Activated T-cell treated with anti-CD3 and anti-CD28 coated beads for 1 hour (primary cell): ENCODE data around the gene PCSK6.
"Not testable (repeated sequence)": the region's sequence is repeated elsewhere in the genome, so short reads cannot be mapped to it uniquely, and the experiment has no call there.

Experiments used
- DNase-seq: peaks from one replicate; pipeline ENCODE4 v3.0.0-alpha.2; 2020; ENCODE audit warnings: low read depth

The PCSK6 gene

DNA sequence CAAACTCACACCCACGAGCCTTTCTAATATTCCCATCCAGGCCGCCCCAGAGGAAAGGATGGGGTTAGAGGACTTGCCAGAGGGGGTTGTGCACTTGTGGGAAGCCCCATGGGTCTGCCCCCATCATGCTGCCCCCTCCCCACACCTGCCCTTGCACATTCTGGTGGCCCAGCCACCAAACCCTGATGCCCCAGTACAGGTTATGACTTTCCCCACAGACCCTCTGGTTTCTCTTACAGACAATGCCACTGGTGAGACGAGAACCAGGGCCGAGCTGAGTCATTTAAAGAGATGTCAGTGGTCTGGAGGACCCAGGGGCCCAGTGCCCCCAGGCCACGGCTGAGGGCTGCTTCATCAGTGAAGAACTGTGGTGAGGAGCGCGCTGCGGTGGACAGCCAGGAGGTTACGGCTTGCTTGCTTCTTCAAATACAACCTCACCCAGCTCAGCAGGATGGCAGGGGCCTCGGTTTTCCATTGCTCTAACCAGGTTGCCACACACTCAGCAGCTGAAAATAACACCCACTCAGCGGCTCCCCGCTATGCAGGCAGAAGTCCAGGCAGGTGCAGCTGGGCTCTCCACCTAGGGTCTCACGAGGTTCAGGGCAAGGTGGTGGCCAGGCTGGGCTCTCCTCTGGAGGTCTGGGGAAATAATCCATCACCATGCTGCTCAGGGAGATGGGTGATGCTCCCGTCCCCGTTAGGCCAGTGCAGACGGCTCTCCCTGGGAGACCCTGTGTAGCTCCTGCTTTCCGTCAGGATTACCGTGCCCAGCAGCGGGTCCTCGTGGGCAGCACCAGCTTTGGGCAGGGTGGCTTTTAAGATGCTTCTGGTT, 180.7 kb downstream of the PCSK6 start:
- no peak for DNase-seq

DNA sequence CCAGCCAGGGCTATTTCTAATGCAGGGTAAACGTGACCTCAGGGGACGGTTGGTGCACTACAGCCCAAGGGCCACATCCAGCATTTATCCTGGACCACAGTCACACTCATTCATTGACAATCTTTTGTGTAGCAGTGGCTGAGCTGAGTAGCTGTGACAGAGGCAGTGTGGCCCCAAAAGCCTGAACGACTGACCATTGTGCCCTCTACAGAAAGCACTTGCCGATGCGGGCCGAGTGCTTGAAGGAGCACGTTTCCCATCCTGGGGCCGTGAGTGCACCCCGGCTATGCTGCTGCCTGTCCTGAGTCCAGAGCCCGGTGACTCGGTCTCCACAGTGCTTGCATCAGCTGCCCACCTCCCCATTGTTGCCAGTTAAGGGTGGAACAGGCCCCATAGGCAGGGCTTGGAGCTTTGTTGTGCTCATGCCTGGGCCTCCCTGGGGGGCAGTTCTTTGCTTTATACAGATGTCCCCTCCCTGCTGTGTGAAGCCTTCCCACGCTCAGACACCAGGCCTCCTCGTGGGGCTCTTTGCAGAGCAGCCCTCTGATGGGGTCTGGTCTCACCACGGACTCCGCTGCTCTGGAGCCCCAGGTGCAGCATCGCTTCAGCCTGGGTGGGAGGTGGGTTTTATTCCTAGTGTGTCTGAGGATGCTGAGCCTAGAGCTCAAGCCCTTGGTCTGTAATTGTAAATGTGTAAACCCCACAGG, 181.5 kb downstream of the PCSK6 start:
- DNase-seq = no peak

DNA sequence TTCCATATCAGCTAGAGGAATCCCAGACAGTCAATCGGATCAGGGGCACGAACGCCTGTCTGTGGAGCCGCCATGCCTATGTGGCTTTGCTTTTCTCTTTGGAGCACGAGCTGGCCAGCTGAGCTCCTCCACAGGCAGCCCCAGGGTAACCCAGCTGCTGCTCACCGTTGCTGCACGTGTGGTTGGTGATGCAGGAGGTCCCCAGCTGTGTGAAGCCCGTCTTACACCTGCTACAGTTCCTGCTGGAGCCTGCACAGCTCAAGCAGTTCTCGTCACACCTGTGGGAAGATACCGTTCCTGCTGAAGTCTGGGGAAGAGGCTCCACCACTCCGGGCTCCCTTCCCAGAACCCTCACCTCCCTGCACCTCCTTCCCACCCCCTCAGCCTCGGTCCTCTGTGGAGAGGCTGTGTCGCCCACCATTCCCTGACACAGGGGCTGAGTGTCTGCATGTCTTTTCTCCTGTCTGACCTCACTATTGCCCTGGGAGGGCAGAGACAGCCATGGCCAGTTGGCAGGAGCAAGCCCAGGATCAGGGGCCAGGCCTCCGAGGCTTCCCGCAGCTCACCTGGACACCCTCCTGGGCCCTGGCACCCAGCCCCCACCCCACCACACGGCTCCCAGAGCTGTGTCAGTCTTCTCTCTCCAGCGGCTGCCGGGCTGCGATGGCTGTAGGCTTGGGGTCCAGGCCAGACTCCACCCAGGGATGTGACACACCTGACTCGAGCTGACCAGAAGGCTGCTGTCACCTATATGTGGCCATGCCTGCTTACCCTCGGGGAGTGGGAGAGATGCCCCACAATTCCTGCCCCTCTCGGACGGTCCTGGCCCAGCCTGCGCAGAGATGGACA, 182.2 kb downstream of the PCSK6 start:
- no peak for DNase-seq

DNA sequence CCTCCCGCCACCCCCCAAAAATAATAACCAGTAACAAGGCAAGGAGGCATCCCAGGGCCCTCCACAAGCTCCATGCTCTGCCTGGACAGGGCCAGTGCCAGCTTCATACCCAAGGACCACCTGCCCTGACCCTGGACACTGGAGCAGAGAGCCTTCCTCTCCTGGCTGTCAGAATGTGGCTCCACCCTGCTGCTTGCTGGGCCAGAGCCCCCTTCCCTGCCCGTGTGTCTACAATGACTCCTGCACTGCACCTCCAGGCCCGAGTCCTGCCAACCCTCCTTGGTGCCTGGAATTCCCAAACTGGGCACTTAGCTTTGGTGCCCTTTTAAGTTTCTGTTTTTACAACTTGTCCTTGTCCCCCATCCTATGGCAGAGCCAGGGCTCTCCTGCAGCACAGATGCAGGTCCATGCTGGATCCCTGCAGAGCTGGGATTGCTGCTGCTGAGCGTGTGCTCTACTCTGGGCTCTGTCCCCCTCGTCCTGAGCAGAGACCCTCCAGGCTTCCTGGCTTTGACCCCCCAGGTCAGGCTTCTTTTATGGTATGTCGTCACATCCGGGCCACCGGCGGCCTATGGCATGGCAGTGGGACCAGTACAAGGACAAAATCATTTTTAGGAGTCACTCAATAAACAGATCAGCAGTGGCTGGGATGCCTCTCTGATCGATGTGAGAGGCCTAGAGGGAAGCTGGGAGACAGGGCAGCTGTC, 183.0 kb downstream of the PCSK6 start:
- no peak for DNase-seq

DNA sequence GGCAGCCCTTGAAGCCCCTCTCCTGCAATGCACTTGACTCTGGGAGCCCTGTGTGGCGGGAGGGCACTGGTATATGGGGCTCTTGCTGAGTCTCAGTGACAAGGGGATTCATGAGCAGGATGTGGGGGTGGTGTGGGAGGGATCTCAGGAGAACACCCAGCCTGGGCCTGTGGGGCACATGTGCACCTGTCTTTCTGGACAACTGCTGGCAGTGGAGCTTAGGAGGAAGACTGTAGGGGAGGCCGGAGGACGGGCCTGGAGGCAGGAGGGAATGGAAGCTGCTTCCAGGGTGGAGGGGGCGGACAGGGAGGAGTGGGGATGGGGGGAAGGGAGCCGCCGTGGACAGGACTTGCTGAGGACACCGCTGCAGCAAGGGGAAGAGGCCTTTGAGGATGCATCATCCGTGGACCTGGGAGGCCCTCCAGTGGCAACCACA, 183.7 kb downstream of the PCSK6 start:
- DNase-seq = no peak

DNA sequence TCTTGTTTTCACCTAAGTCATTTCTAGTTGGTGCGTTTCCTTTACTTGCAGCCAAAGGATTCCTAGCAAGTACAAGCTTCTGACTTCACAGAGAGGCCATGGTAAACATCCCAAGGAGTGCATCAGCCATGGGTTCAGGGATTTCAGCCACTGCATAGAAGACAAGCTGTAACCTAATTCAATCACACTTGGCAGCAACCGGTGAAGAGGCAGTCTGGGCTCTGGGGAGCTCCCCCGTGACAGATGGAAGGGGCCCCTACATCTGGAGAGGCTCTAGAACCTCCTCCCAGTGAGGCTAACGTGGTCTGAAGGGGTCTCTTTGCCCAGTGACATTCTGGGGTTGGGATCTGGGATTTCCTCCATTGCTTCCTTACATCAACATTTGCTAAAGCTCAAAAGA, 186.1 kb downstream of the PCSK6 start:
- no peak for DNase-seq

DNA sequence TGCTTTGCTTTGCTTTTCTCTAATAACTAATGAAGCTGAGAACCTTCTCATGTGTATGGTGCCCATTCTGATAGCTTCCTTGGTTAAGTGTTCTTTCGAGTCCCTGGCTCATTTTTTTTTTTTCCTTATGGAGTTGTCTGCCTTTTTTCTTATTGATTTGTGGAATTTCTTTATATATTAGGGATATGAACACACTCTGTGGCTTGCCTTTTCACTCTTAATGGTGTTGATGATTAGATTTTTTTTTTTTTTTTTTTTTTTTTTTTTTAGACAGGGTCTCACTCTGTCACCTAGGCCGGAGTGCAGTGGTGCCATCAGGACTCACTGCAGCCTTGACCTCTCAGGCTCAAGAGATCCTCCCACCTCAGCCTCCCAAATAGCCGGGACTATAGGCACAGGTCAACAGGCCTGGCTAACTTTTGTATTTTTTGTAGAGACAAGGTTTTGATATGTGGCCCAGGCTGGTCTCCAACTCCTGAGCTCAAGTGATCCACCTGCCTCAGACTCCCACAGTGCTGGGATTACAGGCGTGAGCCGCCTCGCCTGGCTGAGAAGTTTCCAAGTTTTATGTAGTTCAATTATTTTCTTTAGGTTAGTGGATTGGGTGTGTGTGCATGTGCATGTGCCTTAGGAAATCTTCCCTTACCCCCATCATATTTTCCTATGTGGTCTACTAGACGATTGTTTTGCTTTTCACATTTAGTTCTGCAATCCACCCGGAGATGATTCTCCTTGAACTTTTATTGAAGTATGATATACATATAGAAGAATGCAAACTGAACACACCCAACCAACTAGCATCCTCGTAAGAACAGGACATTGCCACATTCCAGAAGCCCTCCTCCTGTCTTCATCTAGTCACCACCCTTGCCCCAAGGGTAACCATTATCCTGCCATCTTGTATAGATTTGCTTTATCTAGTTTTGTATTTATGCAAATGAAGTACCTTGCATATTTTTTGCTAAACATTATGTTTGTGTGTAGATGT, 192.8 kb downstream of the PCSK6 start:
- DNase-seq = no peak

DNA sequence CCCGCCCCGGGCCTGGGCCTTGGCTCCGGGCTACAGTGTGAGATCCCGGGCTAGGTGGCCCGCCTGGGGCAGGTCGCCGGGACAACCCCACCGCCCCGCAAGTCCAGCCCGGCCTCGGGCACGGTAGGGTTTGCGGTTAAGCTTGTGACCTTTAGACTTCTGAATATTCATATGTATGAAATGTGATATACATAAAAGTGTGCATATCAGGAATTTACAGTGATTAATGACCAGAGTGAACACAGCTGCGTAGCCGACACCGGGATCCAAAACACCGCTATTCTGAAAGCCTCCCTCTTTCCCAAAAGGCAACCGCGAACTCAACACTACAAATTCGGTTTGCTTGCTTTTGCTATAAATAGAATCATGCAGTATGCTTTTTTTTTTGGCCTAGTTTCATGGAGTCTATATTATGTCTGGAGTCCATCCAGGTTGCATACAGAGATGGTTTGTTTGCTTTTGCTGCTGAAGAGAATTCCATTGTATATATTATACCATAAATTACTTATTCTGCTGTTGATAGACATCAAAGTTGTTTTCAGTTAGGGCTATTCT, 193.8 kb downstream of the PCSK6 start:
- no peak for DNase-seq

DNA sequence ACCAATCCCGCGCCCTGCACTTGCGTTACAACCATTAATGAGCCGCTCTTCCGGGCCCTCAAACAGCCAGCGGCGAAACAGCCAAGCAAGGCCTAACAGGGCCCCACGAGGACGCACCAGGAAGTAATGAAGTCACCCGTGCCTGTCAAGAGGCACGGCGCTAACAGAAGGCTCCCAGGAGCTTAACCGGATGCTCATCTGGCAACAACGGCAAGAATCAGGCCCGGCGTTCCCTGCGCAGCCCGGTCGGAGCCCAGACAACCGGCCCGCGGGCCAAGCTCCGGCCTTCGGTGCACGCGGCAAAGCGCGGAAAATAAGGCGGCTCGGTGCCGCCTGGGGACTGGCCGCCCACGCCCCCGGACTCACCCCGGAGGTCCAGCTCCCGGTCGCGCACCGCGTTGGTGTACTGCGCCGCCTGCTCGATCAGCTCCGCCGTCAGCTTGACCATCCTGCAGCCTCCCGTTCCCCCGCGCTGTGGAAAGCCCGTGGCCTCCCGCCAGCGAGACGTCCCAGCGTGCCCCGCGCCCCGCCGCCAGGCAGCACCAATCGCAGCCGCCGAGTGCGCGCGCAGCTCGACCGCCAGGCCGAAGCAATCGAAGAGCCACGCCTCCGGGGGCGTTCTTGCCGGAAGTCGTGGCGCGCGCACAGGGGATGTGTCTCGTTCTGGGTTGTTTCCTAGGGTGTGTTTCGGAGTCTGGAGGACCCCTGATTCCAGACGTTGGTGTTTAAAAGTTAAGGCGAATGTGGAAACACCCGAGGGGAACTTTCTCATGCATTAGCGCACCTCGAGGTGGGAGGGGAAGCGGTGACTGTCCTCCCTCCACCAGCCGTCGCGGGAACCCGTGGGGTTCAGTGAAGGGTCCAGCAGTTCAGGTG, 194.5 kb downstream of the PCSK6 start, which contains the start of gene SNRPA1:
Gene SNRPA1 (minus strand): TSS at position 518 of the 876 bp plus-strand sequence. CDS start 70 bp downstream, at position 448.
- DNase-seq = peak; percentile 98

DNA sequence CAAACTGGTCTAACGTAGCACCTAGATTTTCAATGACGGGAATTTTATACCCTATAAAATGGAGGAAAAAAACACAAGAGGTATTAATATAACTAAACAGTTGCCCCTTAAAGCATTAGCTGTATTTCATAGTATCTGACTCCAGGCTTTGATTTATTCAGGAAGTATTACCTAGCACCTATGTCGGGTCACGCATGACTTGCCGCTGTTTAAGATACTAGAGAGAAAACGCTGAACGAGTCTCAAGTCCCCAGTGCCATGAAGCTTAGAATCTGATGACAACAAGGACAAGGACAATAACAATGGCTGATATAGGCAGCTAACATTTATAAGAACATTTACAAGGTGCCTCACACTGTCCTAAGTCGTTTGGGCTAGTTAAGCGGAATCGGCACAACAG, 196.4 kb downstream of the PCSK6 start:
- DNase-seq = no peak

DNA sequence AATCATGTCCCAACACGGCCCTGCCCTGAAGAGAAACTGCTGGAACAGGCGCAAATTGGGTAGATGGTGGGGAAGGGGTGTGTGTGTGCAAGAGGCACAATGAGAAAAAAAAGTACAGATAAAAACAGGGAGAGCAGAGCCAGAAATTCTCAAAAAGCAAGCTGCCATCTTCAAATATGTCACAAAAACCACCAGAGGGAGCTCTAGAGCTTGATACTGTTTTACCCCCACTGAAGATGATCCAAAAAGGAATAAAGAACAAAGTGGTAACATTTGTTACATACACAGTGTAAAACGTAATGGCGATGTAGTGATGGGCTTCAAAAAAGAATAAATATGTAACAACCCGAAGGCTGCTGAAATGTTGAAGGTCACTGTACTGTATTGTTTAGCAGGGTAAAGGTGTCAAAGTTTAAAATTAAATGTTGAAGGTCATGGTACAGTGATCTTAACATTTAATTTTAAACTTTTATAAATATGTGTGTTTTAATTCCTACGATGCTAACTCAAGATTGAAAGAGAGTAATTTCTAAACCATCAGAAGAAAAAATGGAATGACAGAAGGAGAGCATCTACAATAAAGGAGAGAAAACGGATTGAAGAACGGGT, 200.5 kb downstream of the PCSK6 start:
- no peak for DNase-seq

DNA sequence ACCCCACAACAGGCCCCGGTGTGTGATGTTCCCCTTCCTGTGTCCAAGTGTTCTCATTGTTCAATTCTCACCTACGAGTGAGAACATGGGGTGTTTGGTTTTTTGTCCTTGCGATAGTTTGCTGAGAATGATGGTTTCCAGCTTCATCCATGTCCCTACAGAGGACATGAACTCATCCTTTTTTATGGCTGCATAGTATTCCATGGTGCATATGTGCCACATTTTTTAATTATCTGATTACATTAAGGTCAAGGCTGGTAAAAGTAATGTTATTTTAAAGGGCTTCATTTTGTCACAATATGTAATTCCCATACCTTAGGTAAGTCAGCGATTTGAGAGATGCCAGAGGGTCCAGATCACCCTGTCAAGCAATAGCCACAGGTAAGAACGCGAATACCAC, 202.2 kb downstream of the PCSK6 start:
- DNase-seq = not testable (repeated sequence)

DNA sequence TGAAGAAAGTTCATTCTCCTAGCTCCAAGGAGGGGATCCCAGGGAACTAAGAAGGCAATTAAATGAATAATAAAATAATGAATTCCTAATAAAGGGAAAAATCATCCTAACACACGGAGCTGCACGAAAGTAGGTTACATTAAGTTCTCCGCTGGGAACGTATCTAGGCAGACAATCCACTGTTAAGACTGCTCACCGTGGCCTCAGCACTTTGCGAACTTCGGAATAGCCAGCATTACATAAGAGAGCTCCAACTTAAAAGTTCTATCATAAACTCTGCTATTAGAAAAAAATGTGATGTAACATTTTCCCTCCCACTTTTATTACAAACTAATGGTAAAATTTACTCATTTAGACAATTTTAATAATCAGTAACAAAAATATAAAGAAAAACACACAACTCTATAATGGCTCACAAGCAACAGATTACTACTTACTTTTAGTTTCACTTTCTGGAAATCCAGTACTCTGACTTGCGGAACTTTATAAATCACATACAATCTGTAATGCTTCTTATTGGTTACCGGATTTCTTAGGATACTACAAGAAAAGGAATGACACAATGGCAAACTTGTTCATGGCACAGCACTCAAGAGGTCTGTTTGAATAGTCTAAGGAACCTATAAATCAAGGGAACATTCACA, 202.9 kb downstream of the PCSK6 start:
- DNase-seq = no peak

DNA sequence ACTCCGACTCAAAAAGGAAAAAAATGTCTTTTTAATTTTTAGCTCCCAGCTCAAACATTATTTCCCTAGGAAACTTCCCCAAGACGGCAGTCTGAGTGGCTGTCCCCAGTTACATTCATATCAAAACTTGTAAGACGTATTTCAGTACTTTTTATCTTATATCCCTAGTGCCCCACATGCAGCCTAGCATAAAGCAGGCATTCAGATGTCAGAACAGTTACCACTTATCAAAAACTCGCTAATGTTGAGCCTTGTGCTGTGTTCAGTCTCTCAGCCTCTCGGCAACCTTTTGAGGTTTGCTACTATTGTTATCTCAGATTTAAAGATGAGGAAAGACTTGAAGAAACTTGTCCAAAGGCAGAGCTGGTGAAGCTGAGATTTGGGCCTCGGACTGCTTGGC, 205.6 kb downstream of the PCSK6 start:
- DNase-seq = no peak

DNA sequence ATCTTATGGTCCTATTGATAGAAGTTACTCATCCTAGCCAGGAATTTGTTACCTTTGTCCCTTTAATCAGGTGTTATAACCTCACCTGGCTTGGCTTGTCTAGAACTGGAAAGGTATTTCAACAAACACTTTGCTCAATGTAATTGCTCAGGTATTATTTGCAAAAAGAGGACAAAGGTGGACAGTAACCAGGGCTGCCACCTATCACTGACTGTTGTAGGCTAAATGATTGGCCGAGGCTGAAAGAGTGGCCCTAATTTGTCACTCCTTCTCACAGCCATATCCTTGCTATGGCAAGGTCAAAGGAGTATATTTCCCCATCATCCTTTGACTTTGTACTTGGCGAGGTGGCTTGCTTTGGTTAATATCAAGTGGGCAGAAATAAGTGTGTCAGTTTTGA, 209.5 kb downstream of the PCSK6 start:
- DNase-seq = no peak

DNA sequence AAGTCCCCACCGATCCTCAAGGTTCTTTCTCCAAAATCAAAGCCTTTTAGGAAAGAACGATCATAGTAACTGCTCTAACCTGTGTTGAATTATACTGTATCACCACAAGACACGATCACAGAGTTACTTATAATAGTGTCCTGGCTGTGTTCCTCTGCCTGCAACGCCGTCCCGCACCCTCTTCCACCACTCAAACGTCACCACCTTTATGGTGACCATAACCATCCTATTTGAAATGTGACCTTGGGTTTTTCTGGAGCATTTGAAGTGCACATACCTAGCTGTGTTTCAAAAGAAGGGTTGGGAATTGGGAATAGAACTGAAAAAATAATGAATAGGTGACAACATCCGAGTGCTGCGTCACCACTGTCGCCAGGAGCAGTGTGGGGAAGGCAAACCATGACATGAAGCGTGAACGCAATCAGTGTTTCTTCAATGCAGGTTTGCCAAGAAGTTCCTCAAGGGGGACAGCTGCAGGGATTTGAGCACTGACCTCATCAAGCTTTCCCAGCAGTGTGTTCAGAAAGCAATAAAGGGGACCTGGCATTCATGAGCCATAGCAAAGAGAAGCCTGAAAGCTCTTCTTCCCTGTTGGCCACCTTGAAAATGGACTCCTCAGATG, 211.5 kb downstream of the PCSK6 start:
- no peak for DNase-seq

DNA sequence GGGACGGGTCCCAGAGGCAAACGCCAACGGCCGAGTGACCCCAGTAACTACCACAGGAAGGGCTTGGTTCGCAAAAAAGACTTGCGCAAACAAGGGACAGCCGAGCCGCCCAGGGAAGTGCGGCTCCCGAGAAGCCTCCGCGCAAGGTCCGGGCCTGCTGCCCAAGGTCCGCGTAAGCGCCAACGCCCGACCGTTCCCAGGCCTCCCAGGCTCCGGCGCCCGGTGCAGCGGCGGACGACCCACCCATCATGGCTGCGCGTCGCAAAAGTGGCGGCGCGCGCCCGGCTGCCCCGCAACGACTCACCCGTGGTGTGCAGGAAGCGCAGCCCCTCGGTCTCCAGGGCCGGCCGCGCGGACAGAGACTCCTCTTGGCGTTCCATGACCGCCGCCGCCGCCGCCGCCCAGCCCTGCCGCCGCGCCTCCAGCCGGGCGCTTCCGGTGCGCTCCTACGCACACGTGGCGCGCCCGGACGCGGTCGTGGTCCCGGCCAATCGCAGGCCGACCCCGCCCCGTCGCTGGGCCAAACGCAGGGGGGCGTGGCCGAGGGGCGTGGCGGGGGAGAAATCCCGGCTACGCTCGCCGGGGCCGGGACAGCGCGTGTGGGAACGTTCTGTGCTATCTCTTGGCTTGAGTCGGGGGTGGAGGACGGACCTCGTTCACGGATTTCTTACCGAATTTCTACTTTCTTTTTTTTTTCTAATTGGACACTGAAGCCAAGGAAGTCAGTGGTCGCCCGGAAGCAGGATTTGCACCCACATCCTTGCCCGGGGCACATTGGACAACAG, 212.3 kb downstream of the PCSK6 start, which contains the start of gene SELENOS:
Gene SELENOS (minus strand): TSS at position 448 of the 785 bp plus-strand sequence. CDS start 68 bp downstream, at position 380.
- DNase-seq = peak; percentile 89
